NCI-H345 treated with DMSO at 0.1 percent for 48 hours (cell line): ENCODE data around the gene PLA2G2F.

Source experiments
- DNase-seq: peaks from one replicate; lab custom pipeline; 2025; ENCODE audit not compliant: unreplicated experiment; lab: John Stamatoyannopoulos, UW

The PLA2G2F gene

GRCh38 chr1:20168564-20169491 is 29.7 kb downstream of the PLA2G2F start:
- no peak for DNase-seq

GRCh38 chr1:20169932-20170331 is 30.8 kb downstream of the PLA2G2F start:
- DNase-seq = no peak

- no peak for DNase-seq
These were observed 33.0 kb downstream of the PLA2G2F start for GRCh38 chr1:20172033-20172590.

GRCh38 chr1:20174937-20175666 is 36.0 kb downstream of the PLA2G2F start:
- no peak for DNase-seq

GRCh38 chr1:20178634-20179370 is 39.7 kb downstream of the PLA2G2F start:
- DNase-seq = no peak

DNA sequence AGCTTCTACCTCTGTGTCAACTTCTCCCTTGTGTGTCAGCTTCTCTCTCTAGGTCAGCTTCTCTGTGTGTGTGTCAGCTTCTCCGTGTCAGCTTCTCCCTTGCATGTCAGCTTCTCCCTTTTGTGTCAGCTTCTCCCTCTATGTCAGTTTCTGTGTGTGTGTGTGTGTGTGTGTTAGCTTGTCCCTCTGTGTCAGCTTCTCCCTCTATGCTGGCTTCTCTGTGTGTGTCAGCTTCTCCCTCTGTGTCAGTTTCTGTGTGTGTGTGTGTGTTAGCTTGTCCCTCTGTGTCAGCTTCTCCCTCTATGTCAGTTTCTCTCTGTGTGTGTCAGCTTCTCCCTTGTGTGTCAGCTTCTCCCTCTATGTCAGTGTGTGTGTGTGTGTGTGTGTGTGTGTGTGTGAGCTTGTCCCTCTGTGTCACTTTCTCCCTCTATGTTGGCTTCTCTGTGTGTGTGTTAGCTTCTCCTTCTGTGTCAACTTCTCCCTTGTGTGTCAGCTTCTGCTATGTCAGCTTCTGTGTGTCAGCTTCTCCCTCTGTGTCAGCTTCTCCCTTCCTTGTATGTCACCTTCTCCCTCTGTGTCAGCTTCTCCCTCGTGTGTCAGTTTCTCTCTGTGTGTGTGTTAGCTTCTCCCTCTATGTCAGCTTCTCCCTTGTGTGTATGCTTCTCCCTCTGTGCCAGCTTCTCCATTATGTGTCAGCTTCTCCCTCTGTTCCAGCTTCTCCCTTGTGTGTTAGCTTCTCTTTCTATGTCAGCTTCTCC is 40.4 kb downstream of the PLA2G2F start:
- no peak for DNase-seq

- DNase-seq = no peak
These were observed 41.2 kb downstream of the PLA2G2F start for GRCh38 chr1:20180129-20180843.

DNA sequence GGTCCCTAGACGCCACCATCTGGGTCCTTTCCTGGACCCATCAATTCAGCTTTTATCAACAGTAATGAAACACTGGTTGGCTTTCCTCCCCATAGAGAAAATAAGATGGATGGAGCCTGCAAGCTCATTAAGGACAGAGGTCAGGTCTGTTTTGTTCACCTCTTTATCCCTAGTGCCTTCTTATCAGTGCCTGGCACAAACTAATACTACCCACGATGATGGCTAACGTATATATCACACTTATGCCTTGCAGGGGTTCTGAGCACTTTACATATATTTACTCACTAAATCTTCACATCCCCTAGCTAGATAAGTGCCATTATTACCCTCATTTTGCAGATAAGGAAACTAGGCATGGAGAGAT is 41.7 kb downstream of the PLA2G2F start:
- DNase-seq = no peak

DNA sequence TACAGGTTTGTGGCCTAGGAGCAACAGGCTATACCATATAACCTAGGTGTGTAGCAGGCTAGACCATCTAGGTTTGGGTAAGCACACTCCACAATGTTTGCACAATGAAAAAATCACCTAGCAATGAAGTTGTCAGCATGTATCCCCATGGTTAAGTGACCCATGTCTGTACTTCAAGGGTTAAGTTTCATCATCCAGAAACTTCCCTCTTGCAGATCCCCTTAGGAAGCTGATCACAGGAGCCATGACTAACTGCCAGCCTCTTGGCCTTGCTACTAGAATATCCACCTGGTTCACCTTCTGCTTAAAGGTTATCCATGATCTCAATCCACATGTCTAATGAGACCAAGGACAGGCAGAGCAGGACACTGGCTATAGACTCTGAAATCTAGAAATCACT is 43.3 kb downstream of the PLA2G2F start:
- no peak for DNase-seq

DNA sequence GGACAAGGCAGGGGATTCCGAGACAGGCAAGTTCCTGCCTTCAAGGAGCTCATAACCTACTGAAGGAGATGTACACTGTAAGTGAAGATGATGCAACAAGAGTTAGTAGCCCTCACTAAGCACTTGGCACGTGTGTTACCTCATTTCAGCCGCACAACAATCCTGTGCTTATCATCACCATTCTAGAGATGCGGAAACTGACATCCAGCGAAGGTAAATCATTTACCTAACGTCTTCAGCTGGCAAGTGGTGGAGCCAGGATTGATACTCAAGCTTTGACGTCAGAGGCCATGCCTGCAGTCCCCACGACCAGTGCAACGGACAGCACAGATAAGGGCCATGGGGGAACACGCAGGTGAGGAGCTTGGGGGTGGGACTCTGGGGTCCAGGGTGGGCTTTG is 43.9 kb downstream of the PLA2G2F start:
- no peak for DNase-seq

GRCh38 chr1:20183616-20184271 is 44.6 kb downstream of the PLA2G2F start:
- DNase-seq = no peak

- no peak for DNase-seq
These were observed 45.4 kb downstream of the PLA2G2F start for GRCh38 chr1:20184481-20184900.

GRCh38 chr1:20184997-20185833 is 46.1 kb downstream of the PLA2G2F start:
- DNase-seq = no peak

DNA sequence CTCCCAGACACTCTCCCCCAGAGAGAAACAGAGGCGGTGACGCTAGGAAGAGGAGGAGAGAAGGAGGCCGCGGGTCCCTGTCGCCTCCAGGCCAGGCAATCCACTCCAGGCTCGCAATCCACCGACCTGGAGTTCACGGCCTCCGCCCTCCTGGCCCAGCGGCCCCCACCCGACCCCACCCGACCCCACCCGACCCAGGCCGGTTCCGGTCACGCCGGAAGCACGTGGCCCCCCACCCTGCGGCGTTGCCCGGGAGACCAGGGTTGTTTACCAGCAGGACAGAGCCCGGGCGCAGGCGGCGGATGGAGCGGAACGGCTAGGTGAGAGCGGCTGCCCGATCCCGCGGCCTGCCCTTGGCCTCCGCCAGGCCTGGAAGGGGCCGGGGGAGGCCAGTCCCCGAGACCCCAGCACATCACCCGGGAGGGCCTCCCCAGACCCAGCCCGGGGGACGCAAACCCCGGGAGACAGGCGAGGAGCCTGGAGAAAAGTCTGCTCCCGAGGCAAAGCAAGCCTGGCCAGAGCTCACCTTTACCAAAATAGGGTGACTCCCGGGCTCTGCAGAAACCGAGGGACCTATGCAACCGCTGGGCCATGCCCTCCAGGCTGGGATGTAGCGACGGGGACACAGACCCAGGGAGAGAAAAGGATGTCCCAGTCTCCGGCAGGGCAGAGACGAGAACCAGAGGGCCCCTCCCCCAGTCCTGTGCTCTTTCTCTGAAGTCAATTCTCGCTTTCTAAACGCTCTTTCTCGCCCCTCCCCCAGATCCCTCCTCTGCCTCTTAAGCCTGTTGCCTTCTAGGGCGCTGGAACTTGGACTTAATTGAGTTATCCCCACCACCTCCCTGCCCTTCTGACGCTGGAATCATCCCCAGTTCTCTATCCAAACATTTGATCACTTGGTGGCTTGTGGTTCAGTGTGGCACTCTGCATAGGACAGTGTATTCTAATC is 47.0 kb downstream of the PLA2G2F start, which contains the start of the genes PLA2G2C and UBXN10:
PLA2G2C (minus strand) TSS at position 685 of the 949 bp plus-strand sequence. CDS start 9,155 bp downstream, outside the sequence.
UBXN10 (plus strand) TSS at position 263 of the 949 bp plus-strand sequence. CDS start 4,466 bp downstream, outside the sequence.
- DNase-seq = no peak

DNA sequence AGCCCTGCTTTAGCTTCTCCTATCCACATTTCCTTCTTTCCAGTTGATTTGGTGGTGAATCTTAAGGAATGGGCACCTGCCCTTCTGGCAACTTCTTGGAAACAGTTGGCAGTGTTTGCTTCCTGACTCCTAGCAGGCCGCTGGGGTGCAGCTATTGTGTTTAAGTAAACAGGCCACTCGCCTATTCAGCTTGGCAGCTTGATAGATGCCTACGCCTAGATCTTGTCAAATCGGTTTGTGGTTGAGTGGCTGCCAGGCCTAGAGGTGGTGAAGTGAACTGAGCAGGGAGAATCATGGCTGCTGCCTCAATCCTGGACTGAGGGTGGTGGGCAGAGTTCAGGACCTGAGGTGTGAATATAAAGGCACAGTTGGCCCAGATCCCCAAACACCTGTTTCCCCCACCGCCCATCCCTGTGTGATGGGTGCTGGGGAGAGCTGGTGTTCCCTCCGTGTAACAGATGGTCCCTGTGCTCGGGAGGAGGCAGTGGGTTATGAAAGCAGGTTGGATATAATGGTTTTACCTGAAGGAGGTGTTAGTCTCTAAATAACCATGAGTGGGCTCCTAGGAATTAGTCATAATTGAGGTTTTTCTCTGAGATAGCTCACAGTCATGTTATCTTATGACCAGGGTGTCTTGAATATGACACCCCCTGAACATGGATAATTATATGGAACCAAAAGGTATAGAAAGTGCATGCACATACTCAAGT is 48.1 kb downstream of the PLA2G2F start:
- DNase-seq = no peak

GRCh38 chr1:20187813-20188454 is 48.8 kb downstream of the PLA2G2F start:
- no peak for DNase-seq
